HTR-8/SVneo (cell line): ENCODE results near the gene THOC7.
A peak's percentile ranks its signal among the peaks of the same experiment; 100 is the strongest.

Source experiments
- DNase-seq: peaks from one replicate; pipeline ENCODE4 v3.0.0; 2011; ENCODE audit warnings: low spot score, mixed read lengths; ENCODE audit not compliant: insufficient read length
- FAIRE-seq: peaks from 2 replicates; lab custom pipeline; 2011; peaks lifted over from hg19 to GRCh38; lab: Jason Lieb, UNC

Gene THOC7

DNA sequence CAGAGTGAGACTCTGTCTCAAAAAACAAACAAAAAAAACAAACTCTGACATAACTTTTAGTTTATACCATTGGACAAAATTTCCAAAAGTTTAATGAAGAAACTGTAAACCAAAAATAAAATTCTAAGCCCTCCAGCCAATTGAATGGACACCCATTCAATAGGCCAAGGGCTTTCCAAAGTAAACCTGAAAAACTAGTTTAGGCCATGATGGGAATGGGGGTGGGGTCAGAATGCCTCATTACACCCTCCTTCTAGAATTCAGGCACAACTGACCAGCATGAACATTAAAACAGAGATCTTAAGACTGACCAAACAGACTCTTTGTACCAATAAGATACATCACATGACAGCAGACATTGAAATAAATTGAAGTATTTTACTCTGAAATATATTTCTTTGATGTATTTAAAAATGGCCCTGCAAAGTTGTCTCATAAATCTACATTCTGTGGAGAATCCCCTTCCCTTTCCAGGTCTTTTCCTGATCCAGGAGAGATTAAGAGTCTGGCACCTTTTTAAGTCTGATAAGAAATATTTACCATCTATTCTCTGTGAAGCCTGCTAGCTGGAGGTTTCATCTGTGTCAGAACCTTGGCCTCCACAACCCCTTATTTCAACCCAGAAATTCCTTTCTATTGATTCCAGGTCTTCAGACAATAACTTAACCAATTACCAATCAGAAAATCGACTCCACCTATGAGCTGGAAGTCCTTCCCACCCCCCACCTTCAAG, 15.7 kb downstream of the THOC7 start:
- DNase-seq (no peak), FAIRE-seq (no peak)

- no peak for FAIRE-seq
- no peak for DNase-seq
Observed at GRCh38 chr3:63845215-63845614, 18.4 kb downstream of the THOC7 start.

- DNase-seq (no peak), FAIRE-seq (no peak)
Observed at GRCh38 chr3:63842127-63842526, 21.5 kb downstream of the THOC7 start.

DNA sequence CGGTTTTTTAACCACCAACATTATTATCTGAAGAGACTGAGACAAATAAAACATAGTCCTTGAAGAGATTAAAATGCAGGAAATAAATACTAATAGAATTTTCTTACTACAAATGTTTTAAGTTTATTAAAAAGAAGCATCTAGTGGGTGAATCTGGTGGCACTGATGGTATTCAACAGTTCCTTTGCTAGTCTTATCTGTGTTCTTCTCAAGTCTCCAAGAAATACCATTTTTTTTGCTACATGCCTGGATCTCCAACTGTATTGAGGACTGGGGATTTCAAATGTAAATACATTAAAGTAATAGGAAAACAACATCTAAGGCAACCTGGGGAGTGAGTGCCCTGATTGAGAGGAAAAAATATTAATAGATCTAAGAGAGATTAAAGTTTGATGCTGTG, 21.9 kb downstream of the THOC7 start:
- FAIRE-seq (no peak), DNase-seq (no peak)

DNA sequence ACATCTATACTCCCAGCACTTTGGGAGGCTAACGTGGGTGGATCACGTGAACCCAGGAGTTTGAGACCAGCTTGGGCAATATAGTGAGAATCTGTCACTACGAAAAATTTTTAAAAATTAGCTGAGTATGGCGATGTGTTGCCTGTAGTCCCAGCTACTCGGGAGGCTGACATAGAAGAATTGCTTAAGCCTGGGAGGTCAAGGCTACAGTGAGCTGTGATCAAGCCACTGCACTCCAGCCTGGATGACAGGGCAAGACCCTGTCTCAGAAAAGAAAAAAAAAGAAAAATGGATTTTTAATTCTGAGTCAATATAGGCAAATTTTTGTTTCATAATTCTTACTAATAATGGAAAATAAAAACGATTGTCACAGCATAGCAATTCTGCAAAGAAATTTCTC, 31.2 kb downstream of the THOC7 start:
- DNase-seq (no peak), FAIRE-seq (no peak)

GRCh38 chr3:63830526-63830925, 33.1 kb downstream of the THOC7 start:
- DNase-seq (no peak), FAIRE-seq (no peak)

- FAIRE-seq (peak; percentile 23), DNase-seq (no peak)
Observed at GRCh38 chr3:63824309-63824708, 39.3 kb downstream of the THOC7 start.

- FAIRE-seq (no peak), DNase-seq (no peak)
Observed at GRCh38 chr3:63819151-63819398, 44.5 kb downstream of the THOC7 start, which contains the start of gene C3orf49. C3orf49 (plus strand) TSS chr3:63819299; CDS start chr3:63819472, 173 bp downstream.

GRCh38 chr3:63818282-63819150, 45.1 kb downstream of the THOC7 start:
- DNase-seq (peak; percentile 39), FAIRE-seq (peak; percentile 51)

GRCh38 chr3:63817225-63817624, 46.4 kb downstream of the THOC7 start:
- FAIRE-seq, result no peak

GRCh38 chr3:63814237-63814636, 49.4 kb downstream of the THOC7 start:
- DNase-seq (no peak), FAIRE-seq (no peak)

More at GRCh38 chr3:63817225-63817624, 46.4 kb downstream of the THOC7 start:
- DNase-seq, result no peak

- peak; percentile 61 for DNase-seq
- FAIRE-seq, result peak; percentile 91
Observed at GRCh38 chr3:63809607-63810006, 54.0 kb downstream of the THOC7 start.

GRCh38 chr3:63808633-63809032, 55.0 kb downstream of the THOC7 start:
- no peak for DNase-seq
- FAIRE-seq, result no peak

GRCh38 chr3:63807961-63808565, 55.5 kb downstream of the THOC7 start:
- DNase-seq (no peak), FAIRE-seq (no peak)

DNA sequence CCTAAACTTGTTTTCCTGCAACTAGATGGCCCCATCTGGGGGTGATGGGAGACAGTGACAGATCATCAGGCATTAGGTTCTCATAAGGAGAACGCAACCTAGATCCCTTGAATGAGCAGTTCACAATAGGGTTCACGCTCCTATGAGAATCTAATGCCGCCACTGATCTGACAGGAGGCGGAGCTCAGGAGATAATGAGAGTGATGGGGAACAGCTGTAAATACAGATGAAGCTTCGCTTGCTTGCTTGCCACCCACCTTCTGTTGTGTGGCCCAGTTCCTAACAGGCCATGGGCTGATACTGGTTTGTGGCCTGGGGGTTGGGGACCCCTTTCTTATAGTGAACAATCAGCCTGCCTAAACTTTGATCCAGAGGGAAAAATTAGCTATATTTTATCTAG, 59.7 kb downstream of the THOC7 start:
- DNase-seq, result no peak
- FAIRE-seq, result no peak

DNA sequence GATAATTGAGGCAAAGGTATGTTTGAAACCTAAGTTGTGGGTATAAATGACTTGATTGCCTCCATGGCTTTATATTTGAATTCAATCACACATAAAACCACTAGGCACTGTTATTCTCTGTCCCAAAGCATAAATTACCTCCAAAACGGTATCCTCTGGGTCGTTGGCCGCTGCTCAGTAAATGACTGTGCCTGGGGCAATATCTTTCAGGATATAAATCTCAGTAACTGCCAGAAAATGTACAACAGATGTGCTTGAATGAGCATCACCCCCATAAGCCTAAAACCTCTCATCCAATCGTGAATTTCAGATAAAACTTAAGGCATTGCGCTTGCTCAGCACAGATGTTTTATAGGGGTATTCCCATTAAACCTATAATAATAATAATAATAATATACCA, 63.5 kb downstream of the THOC7 start:
- FAIRE-seq (no peak), DNase-seq (no peak)

- no peak for FAIRE-seq
Observed at GRCh38 chr3:63798949-63799348, 64.7 kb downstream of the THOC7 start.

DNA sequence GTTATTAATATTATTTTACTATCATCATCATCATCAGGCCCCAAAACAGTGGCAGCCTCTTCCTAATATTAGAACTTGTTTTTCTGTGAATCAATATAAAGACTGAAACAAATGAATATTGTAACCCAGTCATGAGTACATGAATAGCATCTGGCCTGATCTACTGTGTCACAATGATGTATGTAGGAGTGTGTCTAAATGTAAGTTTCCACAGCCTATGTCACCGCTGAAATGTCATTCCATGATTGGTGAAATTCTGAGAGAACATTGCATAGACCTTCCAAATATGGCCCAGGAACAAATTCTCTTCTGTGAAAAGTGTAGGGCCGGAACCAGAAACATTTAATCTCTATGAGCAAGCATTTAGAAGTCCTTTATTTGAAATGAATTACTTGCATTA, 65.1 kb downstream of the THOC7 start:
- FAIRE-seq (no peak), DNase-seq (no peak)

More at GRCh38 chr3:63798949-63799348, 64.7 kb downstream of the THOC7 start:
- DNase-seq, result no peak

GRCh38 chr3:63795438-63795837, 68.2 kb downstream of the THOC7 start:
- no peak for DNase-seq

DNA sequence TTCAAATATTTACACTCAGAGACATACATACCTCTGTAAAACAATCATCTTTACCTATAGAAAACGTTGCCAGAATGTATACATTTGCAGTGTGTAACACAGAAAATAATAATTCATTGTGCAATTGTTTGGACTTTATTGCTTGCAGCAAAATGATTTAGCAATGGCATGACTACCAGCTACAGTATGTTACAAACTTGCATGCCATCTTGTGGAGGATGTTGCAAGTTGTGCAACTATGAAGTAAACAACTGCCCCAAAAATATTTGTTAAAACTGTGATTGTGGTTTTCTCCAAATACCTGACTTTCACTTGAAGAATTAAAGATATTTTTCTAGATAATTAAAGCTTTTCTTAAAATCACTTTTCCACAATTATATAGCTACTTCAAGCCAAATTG, 71.6 kb downstream of the THOC7 start:
- FAIRE-seq (peak; percentile 82), DNase-seq (peak; percentile 29)

More at GRCh38 chr3:63795438-63795837, 68.2 kb downstream of the THOC7 start:
- no peak for FAIRE-seq
